DOHH2 (cell line): ENCODE measurements around the gene DDX39A.
A peak's percentile ranks its signal among the peaks of the same experiment; 100 is the strongest.
"Not testable (repeated sequence)": the region's sequence is repeated elsewhere in the genome, so short reads cannot be mapped to it uniquely, and the experiment has no call there.

Source experiments
- H3F3A ChIP-seq: fragments of 200-600 bp; sonication (generic), shearing (Covaris generic); 2 replicates; pipeline ENCODE4 v1.6.0; 2016; ENCODE audit warnings: antibody characterized with exemption, mild to moderate bottlenecking; ENCODE audit not compliant: control insufficient read depth, insufficient read depth
- H3K27ac ChIP-seq: fragments of 200-600 bp; sonication (generic); 2 replicates; pipeline ENCODE4 v1.5.1; 2014; ENCODE audit warnings: low read depth, mild to moderate bottlenecking, low read length, moderate library complexity
- H3K27me3 ChIP-seq: fragments of 200-600 bp; sonication (generic); 2 replicates; pipeline ENCODE4 v1.6.1; 2014; ENCODE audit warnings: mild to moderate bottlenecking, low read length, mixed read lengths; ENCODE audit not compliant: control insufficient read depth
- H3K36me3 ChIP-seq: fragments of 200-600 bp; sonication (generic); 2 replicates; pipeline ENCODE4 v1.6.1; 2014; ENCODE audit warnings: mild to moderate bottlenecking, low read length, moderate library complexity, mixed read lengths; ENCODE audit not compliant: control insufficient read depth
- H3K4me1 ChIP-seq: fragments of 200-600 bp; sonication (generic); 2 replicates; pipeline ENCODE4 v1.6.1; 2014; ENCODE audit warnings: mild to moderate bottlenecking, low read length, mixed read lengths; ENCODE audit not compliant: control insufficient read depth
- H3K4me2 ChIP-seq: fragments of 200-600 bp; sonication (generic); 2 replicates; pipeline ENCODE4 v1.6.0; 2014; ENCODE audit warnings: mild to moderate bottlenecking, low read length, moderate library complexity
- H3K4me3 ChIP-seq: fragments of 200-600 bp; sonication (generic); 2 replicates; pipeline ENCODE4 v1.5.1; 2014; ENCODE audit warnings: mild to moderate bottlenecking, low read length, mixed read lengths
- H3K79me2 ChIP-seq: fragments of 200-600 bp; sonication (generic); 2 replicates; pipeline ENCODE4 v1.6.1; 2014; ENCODE audit warnings: mild to moderate bottlenecking, low read length, mixed read lengths; ENCODE audit not compliant: control insufficient read depth
- H3K9me2 ChIP-seq: fragments of 200-600 bp; sonication (generic); replicated peaks from 2 replicates; pipeline ENCODE4 v1.6.1; 2014; ENCODE audit warnings: mild to moderate bottlenecking, low read length, mixed read lengths; ENCODE audit not compliant: control insufficient read depth
- H3K9me3 ChIP-seq: fragments of 200-600 bp; sonication (generic); 2 replicates; pipeline ENCODE4 v1.6.1; 2014; ENCODE audit warnings: antibody characterized with exemption, low read length, mixed read lengths; ENCODE audit not compliant: control insufficient read depth, insufficient read depth
- H4K20me1 ChIP-seq: fragments of 200-600 bp; sonication (generic); 2 replicates; pipeline ENCODE4 v1.6.0; 2014; ENCODE audit warnings: low read depth, mild to moderate bottlenecking, antibody characterized with exemption, low read length, moderate library complexity; ENCODE audit not compliant: control insufficient read depth, insufficient read depth
- EZH2phosphoT487 ChIP-seq: fragments of 200-600 bp; sonication (generic); IDR thresholded peaks from 2 replicates; pipeline ENCODE4 v1.6.1; 2017; ENCODE audit warnings: borderline replicate concordance, mild to moderate bottlenecking, antibody characterized with exemption, low read length, moderate library complexity, mixed read lengths
- TF ChIP-seq, protein P1 (sequence below): fragments of 200-600 bp; sonication (generic); IDR thresholded peaks from one replicate; pipeline ENCODE4 v1.5.1; 2014; ENCODE audit warnings: antibody characterized with exemption, mild to moderate bottlenecking, low read depth, low read length; ENCODE audit not compliant: poor library complexity, severe bottlenecking

DDX39A gene

DNA sequence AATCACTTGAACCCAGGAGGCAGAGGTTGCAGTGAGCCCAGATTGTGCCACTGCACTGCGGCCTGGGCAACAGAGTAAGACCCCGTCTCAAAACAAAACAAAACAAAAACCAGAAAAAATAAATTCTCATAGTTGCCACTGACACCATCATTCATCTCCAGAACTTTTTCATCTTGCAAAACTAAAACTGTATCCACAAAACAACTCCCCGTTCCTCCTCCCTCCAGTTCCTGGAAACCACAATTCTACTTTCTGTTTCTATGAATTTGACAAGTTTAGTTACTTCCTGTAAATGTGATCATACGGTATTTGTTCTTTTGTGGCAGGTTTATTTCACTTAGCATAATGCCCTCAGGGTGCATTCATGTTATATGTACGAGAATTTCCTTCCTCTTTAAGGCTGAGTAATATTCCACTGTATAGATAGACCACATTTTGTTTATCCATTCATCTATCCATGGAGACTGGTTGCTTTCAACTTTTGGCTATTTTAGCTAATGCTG, 51.1 kb downstream of the DDX39A start:
- Histone ChIP-seq H3K9me2 (no peaks in the 10 kb centered on the region), H4K20me1 (no peaks in the 10 kb centered on the region), H3K36me3 (no peaks in the 10 kb centered on the region), H3K4me2 (no peak overlapping the region), H3K4me1 (peaks cover 66% of the 10 kb centered on the region), H3K4me3 (no peak overlapping the region), H3K79me2 (no peaks in the 10 kb centered on the region), H3K9me3 (no peaks in the 10 kb centered on the region), H3K27me3 (peaks cover 18% of the 10 kb centered on the region), H3F3A (peaks cover 10% of the 10 kb centered on the region), H3K27ac (no peak overlapping the region)
- TF ChIP-seq EZH2phosphoT487: no peak
- TF ChIP-seq, protein P1, sequence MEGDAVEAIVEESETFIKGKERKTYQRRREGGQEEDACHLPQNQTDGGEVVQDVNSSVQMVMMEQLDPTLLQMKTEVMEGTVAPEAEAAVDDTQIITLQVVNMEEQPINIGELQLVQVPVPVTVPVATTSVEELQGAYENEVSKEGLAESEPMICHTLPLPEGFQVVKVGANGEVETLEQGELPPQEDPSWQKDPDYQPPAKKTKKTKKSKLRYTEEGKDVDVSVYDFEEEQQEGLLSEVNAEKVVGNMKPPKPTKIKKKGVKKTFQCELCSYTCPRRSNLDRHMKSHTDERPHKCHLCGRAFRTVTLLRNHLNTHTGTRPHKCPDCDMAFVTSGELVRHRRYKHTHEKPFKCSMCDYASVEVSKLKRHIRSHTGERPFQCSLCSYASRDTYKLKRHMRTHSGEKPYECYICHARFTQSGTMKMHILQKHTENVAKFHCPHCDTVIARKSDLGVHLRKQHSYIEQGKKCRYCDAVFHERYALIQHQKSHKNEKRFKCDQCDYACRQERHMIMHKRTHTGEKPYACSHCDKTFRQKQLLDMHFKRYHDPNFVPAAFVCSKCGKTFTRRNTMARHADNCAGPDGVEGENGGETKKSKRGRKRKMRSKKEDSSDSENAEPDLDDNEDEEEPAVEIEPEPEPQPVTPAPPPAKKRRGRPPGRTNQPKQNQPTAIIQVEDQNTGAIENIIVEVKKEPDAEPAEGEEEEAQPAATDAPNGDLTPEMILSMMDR: no peak

DNA sequence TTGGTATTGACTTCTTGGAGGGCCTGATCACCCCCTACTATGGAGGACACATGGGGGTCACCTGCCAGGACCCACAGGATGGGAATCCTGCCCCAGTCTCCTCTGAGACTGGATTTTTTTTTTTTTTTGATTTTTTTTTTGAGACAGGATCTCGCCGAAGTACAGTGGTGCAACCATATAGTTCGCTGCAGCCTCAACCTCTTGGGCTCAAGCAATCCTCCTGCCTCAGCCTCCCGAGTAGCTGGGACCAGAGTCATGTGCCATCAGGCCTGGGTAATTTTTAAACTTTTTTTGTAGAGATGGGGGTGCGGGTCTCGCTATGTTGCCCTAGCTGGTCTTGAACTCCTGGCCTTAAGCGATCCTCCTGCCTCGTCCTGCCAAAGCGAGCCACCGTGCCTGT, 52.1 kb downstream of the DDX39A start:
- no peaks in the 10 kb centered on the region for H3K79me2 ChIP-seq
- no peaks in the 10 kb centered on the region for H3K36me3 ChIP-seq
- H3F3A ChIP-seq: peaks cover 10% of the 10 kb centered on the region
- peaks cover 61% of the 10 kb centered on the region for H3K4me1 ChIP-seq
- peak overlapping the region; percentile 7; the same call in 1 of the 2 replicates for H3K4me2 ChIP-seq
- H3K27me3 ChIP-seq: peaks cover 19% of the 10 kb centered on the region
- H3K9me3 ChIP-seq: no peaks in the 10 kb centered on the region
- no peak overlapping the region for H3K4me3 ChIP-seq
- no peak overlapping the region for H3K27ac ChIP-seq
- no peak for TF ChIP-seq EZH2phosphoT487
- TF ChIP-seq, protein P1: no peak
- no peaks in the 10 kb centered on the region for H4K20me1 ChIP-seq
- H3K9me2 ChIP-seq: no peaks in the 10 kb centered on the region

DNA sequence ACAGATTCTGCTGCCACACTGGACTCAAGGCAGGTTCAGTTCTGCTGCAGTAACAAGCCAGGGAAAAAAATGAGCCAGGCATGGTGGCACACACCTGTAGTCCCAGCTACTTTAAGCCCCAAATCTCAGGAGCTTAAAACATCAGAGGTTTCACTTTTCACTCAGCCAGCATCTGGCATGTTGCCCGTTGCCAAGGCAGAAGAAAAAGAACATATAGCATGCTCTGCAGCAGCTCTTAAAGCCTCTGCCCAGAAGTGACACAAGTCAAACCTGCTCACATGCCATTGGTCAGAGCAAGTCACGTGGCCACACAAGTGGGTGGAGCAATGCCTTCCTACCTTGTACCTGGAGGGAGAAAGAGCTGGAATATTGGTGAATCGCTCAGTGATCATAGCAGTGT, 52.6 kb downstream of the DDX39A start:
- TF ChIP-seq, protein P1: no peak
- no peak for TF ChIP-seq EZH2phosphoT487
- Histone ChIP-seq H3K36me3 (no peaks in the 10 kb centered on the region), H3K4me2 (peak overlapping the region; percentile 7), H3K27me3 (peaks cover 21% of the 10 kb centered on the region), H4K20me1 (no peaks in the 10 kb centered on the region), H3F3A (peaks cover 10% of the 10 kb centered on the region), H3K27ac (no peak overlapping the region), H3K79me2 (no peaks in the 10 kb centered on the region), H3K4me3 (no peak overlapping the region), H3K4me1 (peaks cover 61% of the 10 kb centered on the region), H3K9me3 (no peaks in the 10 kb centered on the region), H3K9me2 (no peaks in the 10 kb centered on the region)

DNA sequence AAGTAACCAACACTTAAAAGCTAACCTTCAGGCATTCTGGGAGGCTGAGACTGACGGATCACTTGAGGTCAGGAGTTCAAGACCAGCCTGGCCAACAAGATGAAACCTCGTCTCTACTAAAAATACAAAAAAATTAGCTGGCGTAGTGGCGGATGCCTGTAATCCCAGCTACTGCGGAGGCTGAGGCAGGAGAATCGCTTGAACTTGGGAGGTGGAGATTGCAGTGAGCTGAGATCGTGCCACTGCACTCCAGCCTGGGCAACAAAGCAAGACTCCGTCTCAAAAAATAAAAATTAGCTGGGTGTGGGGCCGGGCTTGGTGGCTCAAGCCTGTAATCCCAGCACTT, 55.1 kb downstream of the DDX39A start:
- H4K20me1 ChIP-seq: not testable (repeated sequence)
- peaks cover 37% of the 10 kb centered on the region for H3K4me1 ChIP-seq

More for the DNA sequence above, 55.1 kb downstream of the DDX39A start:
- H3K4me2 ChIP-seq, H3K79me2 ChIP-seq, H3K27ac ChIP-seq, H3K36me3 ChIP-seq, H3K4me3 ChIP-seq, H3F3A ChIP-seq, H3K9me2 ChIP-seq, H3K9me3 ChIP-seq: not testable (repeated sequence)
- peaks cover 21% of the 10 kb centered on the region for H3K27me3 ChIP-seq
